ENCODE measurements around the gene TMEM63C.

DNA sequence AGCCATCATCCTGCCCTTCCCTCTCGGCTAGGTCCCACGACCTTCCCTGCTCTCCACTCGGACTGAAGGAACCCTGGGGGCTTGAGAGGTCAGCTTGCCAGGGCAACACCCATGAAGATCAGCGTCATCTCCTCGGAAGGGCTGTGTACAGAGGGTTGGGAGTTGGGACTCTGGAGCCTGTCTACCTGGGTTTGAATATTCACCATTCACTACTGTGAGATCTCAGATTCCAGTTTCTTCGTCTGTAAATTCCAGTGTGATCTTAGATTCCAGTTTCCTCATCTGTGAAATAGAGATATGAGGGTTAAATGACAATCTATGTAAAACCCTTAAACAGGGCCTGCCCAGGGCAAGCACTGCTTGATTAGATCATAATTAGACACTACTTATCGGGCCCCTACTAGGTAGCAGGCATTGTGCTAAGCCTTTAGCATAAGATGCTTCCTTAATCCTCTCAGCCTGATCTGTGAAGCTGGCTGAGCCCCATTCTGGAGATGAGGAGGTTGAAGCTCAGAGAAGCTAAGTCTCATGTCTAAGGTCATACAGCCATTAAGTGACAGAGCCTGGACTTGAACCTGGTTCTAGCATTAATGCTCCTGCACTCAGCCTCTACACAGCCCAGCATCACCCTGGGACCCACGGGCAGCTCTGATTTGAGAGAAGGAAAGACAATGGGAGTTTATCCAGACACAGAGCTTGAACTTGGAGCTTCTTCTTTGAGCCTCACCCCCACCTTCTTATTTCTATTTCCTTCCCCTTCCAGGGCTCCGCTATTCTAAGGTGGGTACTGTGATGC lies 39.4 kb upstream of the TMEM63C start:
- TF ChIP-seq, protein P1, sequence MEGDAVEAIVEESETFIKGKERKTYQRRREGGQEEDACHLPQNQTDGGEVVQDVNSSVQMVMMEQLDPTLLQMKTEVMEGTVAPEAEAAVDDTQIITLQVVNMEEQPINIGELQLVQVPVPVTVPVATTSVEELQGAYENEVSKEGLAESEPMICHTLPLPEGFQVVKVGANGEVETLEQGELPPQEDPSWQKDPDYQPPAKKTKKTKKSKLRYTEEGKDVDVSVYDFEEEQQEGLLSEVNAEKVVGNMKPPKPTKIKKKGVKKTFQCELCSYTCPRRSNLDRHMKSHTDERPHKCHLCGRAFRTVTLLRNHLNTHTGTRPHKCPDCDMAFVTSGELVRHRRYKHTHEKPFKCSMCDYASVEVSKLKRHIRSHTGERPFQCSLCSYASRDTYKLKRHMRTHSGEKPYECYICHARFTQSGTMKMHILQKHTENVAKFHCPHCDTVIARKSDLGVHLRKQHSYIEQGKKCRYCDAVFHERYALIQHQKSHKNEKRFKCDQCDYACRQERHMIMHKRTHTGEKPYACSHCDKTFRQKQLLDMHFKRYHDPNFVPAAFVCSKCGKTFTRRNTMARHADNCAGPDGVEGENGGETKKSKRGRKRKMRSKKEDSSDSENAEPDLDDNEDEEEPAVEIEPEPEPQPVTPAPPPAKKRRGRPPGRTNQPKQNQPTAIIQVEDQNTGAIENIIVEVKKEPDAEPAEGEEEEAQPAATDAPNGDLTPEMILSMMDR (IDR thresholded peaks at IDR 0.05): no peak
- TF ChIP-seq POLR2A (IDR thresholded peaks at IDR 0.05): no peak
